GM12878 (cell line): ENCODE results near the gene UGGT2.

Source experiments
- CEBPB ChIP-seq, 2 experiments: fragments of 150-350 bp in 1 of 2; IDR thresholded peaks; 2 replicates each; pipeline ENCODE4 v1.6.1; 2012 to 2014; ENCODE audit warnings: low read depth in 2 of 2, low read length in 2 of 2, borderline replicate concordance in 1 of 2, inconsistent platforms in 1 of 2
- CHD1 ChIP-seq: IDR thresholded peaks from 2 replicates; pipeline ENCODE4 v1.6.1; 2012; ENCODE audit warnings: low read depth, low read length, improper control_type of control experiment
- CHD2 ChIP-seq: IDR thresholded peaks from 2 replicates; pipeline ENCODE4 v1.6.1; 2011; ENCODE audit warnings: low read depth, low read length, improper control_type of control experiment, borderline replicate concordance
- DPF2 ChIP-seq: fragments of 450-650 bp; IDR thresholded peaks from 2 replicates; pipeline ENCODE4 v1.6.1; 2017; ENCODE audit warnings: mild to moderate bottlenecking
- EP300 ChIP-seq, 2 experiments: fragments of 150-350 bp in 1 of 2; IDR thresholded peaks; 2 replicates each; pipeline ENCODE4 v1.6.1; 2011 to 2012; ENCODE audit warnings: low read depth in 2 of 2, low read length in 2 of 2, borderline replicate concordance in 1 of 2, improper control_type of control experiment in 1 of 2, inconsistent platforms in 1 of 2; ENCODE audit not compliant: control insufficient read depth in 1 of 2
- EZH2 ChIP-seq: IDR thresholded peaks from 2 replicates; pipeline ENCODE4 v1.6.1; 2012; ENCODE audit warnings: low read depth, mild to moderate bottlenecking, control low read depth, inconsistent platforms, low read length, borderline replicate concordance; ENCODE audit not compliant: control insufficient read depth
- RCOR1 ChIP-seq: conservative IDR thresholded peaks from 2 replicates; pipeline ENCODE4 v1.6.1; 2012; ENCODE audit warnings: low read depth, low read length, improper control_type of control experiment
- SMARCA5 ChIP-seq: fragments of 450-650 bp; IDR thresholded peaks from 2 replicates; pipeline ENCODE4 v1.6.1; 2017; ENCODE audit warnings: mild to moderate bottlenecking
- TF ChIP-seq, protein P1 (sequence below), 3 experiments: IDR thresholded peaks in 2 of 3; conservative IDR thresholded peaks in 1 of 3; 2 replicates each; pipeline ENCODE4 v1.5.1; 2011; ENCODE audit warnings: low read depth in 3 of 3, low read length in 3 of 3, mild to moderate bottlenecking in 3 of 3, control low read depth in 2 of 3, moderate library complexity in 2 of 3, inconsistent platforms in 1 of 3, mixed read lengths in 1 of 3; ENCODE audit not compliant: control insufficient read depth in 2 of 3, insufficient read depth in 1 of 3; ENCODE audit errors: extremely low read depth in 1 of 3
- TF ChIP-seq, protein P2 (sequence below): IDR thresholded peaks from 2 replicates; pipeline ENCODE4 v1.6.1; 2012; ENCODE audit warnings: low read length, inconsistent platforms

DNA sequence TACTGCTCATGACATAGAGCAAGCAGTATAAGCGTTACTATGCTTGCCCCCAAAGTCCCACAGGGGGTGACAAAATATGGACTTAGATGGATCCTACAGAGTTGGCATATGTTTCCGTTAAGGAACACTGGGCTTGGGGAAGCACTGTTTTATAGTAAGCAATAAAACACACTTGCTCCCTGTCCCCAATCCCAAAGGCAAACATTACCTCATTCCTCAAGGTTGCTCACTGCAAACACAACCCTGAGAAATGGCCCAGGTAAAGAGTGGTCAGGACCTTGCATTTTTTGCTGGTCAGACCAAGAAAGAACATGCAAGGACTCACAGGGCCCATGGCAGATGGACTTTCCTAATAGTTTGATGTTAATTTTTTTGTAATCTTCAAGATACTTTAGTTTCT lies 32.3 kb downstream of the UGGT2 start:
- no peak for TF ChIP-seq CHD1
- no peak for TF ChIP-seq CHD2
- TF ChIP-seq, protein P1, sequence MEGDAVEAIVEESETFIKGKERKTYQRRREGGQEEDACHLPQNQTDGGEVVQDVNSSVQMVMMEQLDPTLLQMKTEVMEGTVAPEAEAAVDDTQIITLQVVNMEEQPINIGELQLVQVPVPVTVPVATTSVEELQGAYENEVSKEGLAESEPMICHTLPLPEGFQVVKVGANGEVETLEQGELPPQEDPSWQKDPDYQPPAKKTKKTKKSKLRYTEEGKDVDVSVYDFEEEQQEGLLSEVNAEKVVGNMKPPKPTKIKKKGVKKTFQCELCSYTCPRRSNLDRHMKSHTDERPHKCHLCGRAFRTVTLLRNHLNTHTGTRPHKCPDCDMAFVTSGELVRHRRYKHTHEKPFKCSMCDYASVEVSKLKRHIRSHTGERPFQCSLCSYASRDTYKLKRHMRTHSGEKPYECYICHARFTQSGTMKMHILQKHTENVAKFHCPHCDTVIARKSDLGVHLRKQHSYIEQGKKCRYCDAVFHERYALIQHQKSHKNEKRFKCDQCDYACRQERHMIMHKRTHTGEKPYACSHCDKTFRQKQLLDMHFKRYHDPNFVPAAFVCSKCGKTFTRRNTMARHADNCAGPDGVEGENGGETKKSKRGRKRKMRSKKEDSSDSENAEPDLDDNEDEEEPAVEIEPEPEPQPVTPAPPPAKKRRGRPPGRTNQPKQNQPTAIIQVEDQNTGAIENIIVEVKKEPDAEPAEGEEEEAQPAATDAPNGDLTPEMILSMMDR (IDR thresholded peaks at IDR 0.05 in 2 of 3, conservative IDR thresholded peaks at IDR 0.05 in 1 of 3; ENCODE audit: control insufficient read depth in 2 of 3, extremely low read depth in 1 of 3, insufficient read depth in 1 of 3, low read depth in 3 of 3, low read length in 3 of 3) = no peak
- no peak for TF ChIP-seq CEBPB (IDR thresholded peaks at IDR 0.05; ENCODE audit: borderline replicate concordance in 1 of 2, low read depth in 2 of 2, low read length in 2 of 2)
- TF ChIP-seq, protein P2, sequence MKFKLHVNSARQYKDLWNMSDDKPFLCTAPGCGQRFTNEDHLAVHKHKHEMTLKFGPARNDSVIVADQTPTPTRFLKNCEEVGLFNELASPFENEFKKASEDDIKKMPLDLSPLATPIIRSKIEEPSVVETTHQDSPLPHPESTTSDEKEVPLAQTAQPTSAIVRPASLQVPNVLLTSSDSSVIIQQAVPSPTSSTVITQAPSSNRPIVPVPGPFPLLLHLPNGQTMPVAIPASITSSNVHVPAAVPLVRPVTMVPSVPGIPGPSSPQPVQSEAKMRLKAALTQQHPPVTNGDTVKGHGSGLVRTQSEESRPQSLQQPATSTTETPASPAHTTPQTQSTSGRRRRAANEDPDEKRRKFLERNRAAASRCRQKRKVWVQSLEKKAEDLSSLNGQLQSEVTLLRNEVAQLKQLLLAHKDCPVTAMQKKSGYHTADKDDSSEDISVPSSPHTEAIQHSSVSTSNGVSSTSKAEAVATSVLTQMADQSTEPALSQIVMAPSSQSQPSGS = no peak
- no peak for TF ChIP-seq EZH2
- no peak for TF ChIP-seq DPF2
- TF ChIP-seq SMARCA5 = no peak
- TF ChIP-seq EP300 (IDR thresholded peaks at IDR 0.05; ENCODE audit: borderline replicate concordance in 1 of 2, control insufficient read depth in 1 of 2, low read depth in 2 of 2, low read length in 2 of 2) = no peak
- no peak for TF ChIP-seq RCOR1
